ENCODE data around the gene IAH1.

The IAH1 gene

DNA sequence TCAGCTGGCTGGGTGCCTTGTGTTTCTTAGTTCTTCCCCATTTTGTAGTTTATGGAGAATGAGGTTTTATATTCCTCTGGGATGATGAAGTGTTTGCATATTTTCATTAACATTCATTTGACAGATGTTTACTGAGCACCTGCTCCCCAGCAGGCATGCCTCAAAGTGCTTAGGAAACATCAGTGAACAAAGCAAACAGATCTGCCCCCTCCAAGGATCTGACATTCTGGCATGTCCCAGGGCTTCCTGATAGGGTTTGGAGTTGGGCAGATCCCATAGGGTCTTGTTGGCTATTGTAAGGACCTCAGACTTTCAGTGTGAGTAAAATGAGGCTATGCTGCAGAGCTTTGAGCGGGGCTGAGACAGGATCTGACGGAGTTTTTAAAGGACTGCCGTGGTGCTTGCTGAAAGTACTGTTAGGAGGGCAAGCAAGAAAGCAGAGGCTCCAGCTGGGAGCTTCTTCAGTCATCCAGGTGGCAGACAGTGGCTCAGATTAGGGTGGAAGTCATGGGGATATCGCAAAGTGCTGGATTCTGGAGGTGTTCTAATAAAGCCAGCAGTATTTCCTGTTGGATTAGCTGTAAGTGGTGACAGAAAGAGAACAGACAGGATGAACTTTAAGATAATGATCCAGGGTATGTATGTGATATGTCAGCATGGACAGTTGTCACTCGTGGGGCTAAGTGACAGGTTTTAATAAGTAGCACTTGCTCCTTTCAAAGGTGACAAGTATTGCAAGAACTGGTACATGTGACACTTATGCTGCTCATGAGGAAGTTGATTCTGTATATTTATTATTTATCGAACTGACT, 11.3 kb upstream of the IAH1 start:
- peaks cover 35 to 74% of the 10 kb centered on the region in 2 experiments for H3K36me3 ChIP-seq (ENCODE audit: control insufficient read depth in 2 of 2, insufficient read depth in 1 of 2, low read length in 2 of 2)
- no peak overlapping the region for H3K27ac ChIP-seq (ENCODE audit: extremely low read depth, low read depth, low read length)
- H3K4me3 ChIP-seq (ENCODE audit: low read depth, low read length) = no peak overlapping the region
- ChIA-PET POLR2A (no interaction called here), CTCF (no interaction called here)
- no peaks in the 10 kb centered on the region for H3K4me1 ChIP-seq (ENCODE audit: control insufficient read depth, insufficient read depth, low read length)
- no peak for TF ChIP-seq KLF10 (tag by site-specific recombination; IDR thresholded peaks at IDR 0.05)
- no peak for TF ChIP-seq YY1 (tag by site-specific recombination; IDR thresholded peaks at IDR 0.05)
- no peak for TF ChIP-seq ZNF335 (tag by site-specific recombination; conservative IDR thresholded peaks at IDR 0.05)
- TF ChIP-seq ZNF398 (tag by site-specific recombination; IDR thresholded peaks at IDR 0.05) = no peak
- no peak for TF ChIP-seq ZNF654 (tag by site-specific recombination; IDR thresholded peaks at IDR 0.05; ENCODE audit: low read depth)
- TF ChIP-seq ZNF777 (tag by site-specific recombination; IDR thresholded peaks at IDR 0.05; ENCODE audit: borderline replicate concordance) = no peak
- TF ChIP-seq, protein P1, sequence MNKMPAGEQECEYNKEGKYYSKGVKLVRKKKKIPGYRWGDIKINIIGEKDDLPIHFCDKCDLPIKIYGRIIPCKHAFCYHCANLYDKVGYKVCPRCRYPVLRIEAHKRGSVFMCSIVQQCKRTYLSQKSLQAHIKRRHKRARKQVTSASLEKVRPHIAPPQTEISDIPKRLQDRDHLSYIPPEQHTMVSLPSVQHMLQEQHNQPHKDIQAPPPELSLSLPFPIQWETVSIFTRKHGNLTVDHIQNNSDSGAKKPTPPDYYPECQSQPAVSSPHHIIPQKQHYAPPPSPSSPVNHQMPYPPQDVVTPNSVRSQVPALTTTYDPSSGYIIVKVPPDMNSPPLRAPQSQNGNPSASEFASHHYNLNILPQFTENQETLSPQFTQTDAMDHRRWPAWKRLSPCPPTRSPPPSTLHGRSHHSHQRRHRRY (tag by site-specific recombination; IDR thresholded peaks at IDR 0.05) = no peak
- TF ChIP-seq ZNF664 (tag by site-specific recombination; IDR thresholded peaks at IDR 0.05) = no peak
- TF ChIP-seq ZSCAN18 (tag by site-specific recombination; IDR thresholded peaks at IDR 0.05) = no peak
- TF ChIP-seq ZNF404 (tag by site-specific recombination; IDR thresholded peaks at IDR 0.05) = no peak
- no peak for TF ChIP-seq ZNF701 (tag by site-specific recombination; IDR thresholded peaks at IDR 0.05)
- no peak for TF ChIP-seq ZNF138 (tag by site-specific recombination; IDR thresholded peaks at IDR 0.05; ENCODE audit: borderline replicate concordance)
- no peaks in the 10 kb centered on the region for H3K9me3 ChIP-seq (ENCODE audit: control insufficient read depth, insufficient read depth, low read depth, low read length)

GRCh38 chr2:9463698-9464034, 10.7 kb upstream of the IAH1 start:
- Histone ChIP-seq H3K9me3 (ENCODE audit: control insufficient read depth, insufficient read depth, low read depth, low read length) (no peaks in the 10 kb centered on the region), H3K36me3 (ENCODE audit: control insufficient read depth in 2 of 2, insufficient read depth in 1 of 2, low read length in 2 of 2) (peaks cover 35 to 73% of the 10 kb centered on the region in 2 experiments), H3K4me3 (ENCODE audit: low read depth, low read length) (no peak overlapping the region), H3K27ac (ENCODE audit: extremely low read depth, low read depth, low read length) (no peak overlapping the region), H3K4me1 (ENCODE audit: control insufficient read depth, insufficient read depth, low read length) (no peaks in the 10 kb centered on the region)
- ChIA-PET POLR2A (no interaction called here), CTCF (no interaction called here)
- TF ChIP-seq GLIS1 (tag by site-specific recombination; IDR thresholded peaks at IDR 0.05) (no peak), ZXDB (tag by site-specific recombination; IDR thresholded peaks at IDR 0.05) (no peak), ZNF335 (tag by site-specific recombination; conservative IDR thresholded peaks at IDR 0.05) (no peak), ZNF302 (tag by site-specific recombination; IDR thresholded peaks at IDR 0.05; ENCODE audit: low read depth) (no peak), ZNF76 (tag by site-specific recombination; IDR thresholded peaks at IDR 0.05; ENCODE audit: borderline replicate concordance, low read depth) (no peak), ZNF404 (tag by site-specific recombination; IDR thresholded peaks at IDR 0.05) (no peak)

DNA sequence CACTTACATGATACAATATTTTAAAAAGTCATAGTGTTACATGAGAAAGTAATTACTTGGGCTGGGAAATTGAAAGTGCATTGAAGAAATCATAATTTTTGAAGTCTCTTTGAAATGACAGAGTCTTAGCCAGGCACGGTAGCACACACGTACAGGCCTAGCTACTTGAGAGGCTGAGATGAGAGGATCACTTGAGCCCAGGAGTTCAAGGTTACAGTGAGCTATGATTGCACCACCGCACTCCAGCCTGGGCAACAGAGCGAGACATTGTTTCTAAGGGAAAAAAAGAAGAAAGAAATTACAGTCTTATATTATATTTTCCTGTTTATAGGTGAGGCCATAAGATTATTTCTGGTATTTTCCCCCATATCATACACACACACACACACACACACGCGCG, 9.2 kb upstream of the IAH1 start:
- Histone ChIP-seq H3K4me3 (ENCODE audit: low read depth, low read length) (no peak overlapping the region), H3K36me3 (ENCODE audit: control insufficient read depth in 2 of 2, insufficient read depth in 1 of 2, low read length in 2 of 2) (peaks cover 27 to 76% of the 10 kb centered on the region in 2 experiments), H3K9me3 (ENCODE audit: control insufficient read depth, insufficient read depth, low read depth, low read length) (no peaks in the 10 kb centered on the region), H3K27ac (ENCODE audit: extremely low read depth, low read depth, low read length) (no peak overlapping the region), H3K4me1 (ENCODE audit: control insufficient read depth, insufficient read depth, low read length) (no peaks in the 10 kb centered on the region)
- TF ChIP-seq, protein P2, sequence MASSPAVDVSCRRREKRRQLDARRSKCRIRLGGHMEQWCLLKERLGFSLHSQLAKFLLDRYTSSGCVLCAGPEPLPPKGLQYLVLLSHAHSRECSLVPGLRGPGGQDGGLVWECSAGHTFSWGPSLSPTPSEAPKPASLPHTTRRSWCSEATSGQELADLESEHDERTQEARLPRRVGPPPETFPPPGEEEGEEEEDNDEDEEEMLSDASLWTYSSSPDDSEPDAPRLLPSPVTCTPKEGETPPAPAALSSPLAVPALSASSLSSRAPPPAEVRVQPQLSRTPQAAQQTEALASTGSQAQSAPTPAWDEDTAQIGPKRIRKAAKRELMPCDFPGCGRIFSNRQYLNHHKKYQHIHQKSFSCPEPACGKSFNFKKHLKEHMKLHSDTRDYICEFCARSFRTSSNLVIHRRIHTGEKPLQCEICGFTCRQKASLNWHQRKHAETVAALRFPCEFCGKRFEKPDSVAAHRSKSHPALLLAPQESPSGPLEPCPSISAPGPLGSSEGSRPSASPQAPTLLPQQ (tag by site-specific recombination; IDR thresholded peaks at IDR 0.05) = no peak
- TF ChIP-seq ZNF660 (tag by site-specific recombination; IDR thresholded peaks at IDR 0.05) (no peak), ZNF549 (tag by site-specific recombination; IDR thresholded peaks at IDR 0.05) (no peak), ZNF132 (tag by site-specific recombination; IDR thresholded peaks at IDR 0.05; ENCODE audit: borderline replicate concordance) (no peak), ZNF146 (tag by site-specific recombination; IDR thresholded peaks at IDR 0.05) (no peak), ZNF155 (tag by site-specific recombination; IDR thresholded peaks at IDR 0.05) (no peak), ZBTB17 (tag by site-specific recombination; IDR thresholded peaks at IDR 0.05) (no peak)
- TF ChIP-seq, protein P3, sequence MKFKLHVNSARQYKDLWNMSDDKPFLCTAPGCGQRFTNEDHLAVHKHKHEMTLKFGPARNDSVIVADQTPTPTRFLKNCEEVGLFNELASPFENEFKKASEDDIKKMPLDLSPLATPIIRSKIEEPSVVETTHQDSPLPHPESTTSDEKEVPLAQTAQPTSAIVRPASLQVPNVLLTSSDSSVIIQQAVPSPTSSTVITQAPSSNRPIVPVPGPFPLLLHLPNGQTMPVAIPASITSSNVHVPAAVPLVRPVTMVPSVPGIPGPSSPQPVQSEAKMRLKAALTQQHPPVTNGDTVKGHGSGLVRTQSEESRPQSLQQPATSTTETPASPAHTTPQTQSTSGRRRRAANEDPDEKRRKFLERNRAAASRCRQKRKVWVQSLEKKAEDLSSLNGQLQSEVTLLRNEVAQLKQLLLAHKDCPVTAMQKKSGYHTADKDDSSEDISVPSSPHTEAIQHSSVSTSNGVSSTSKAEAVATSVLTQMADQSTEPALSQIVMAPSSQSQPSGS (tag by site-specific recombination; IDR thresholded peaks at IDR 0.05; ENCODE audit: low read depth) = no peak
- POLR2A ChIA-PET = no interaction called here
- CTCF ChIA-PET = interaction anchor here (0.6 kb wide), 1 partner anchor 689 kb away, joined by 4 read pairs; no protein-coding TSS in a partner anchor

Measured in HEK293 (cell line).